Keratinocyte (primary cell): ENCODE results near the gene AUP1. TPM values are rescaled to one million over a fixed set of nuclear protein-coding genes. Genes with fewer than 3 reads are reported as not detected.

Experiments used
- DNase-seq: peaks from one replicate; pipeline ENCODE4 v3.0.0-alpha.2; 2011; ENCODE audit warnings: low read depth, missing footprints, low spot score
- FAIRE-seq: peaks from 2 replicates; lab custom pipeline; 2011; peaks lifted over from hg19 to GRCh38; lab: Jason Lieb, UNC
- H2AFZ ChIP-seq: 2 replicates; pipeline ENCODE4 v1.6.0; 2012; ENCODE audit warnings: low read length, control low read depth, inconsistent platforms; ENCODE audit not compliant: control insufficient read depth
- H3K27ac ChIP-seq: 2 replicates; pipeline ENCODE4 v1.5.1; 2011; ENCODE audit warnings: low read length; ENCODE audit not compliant: control insufficient read depth, insufficient read depth
- H3K27me3 ChIP-seq: 3 replicates; pipeline ENCODE4 v1.6.0; 2011; ENCODE audit warnings: low read length; ENCODE audit not compliant: control insufficient read depth, insufficient read depth; ENCODE audit errors: extremely low read depth
- H3K36me3 ChIP-seq, 2 experiments: 2 replicates in 1 of 2; 3 replicates in 1 of 2; pipeline ENCODE4 v1.5.1; 2011; ENCODE audit warnings: low read length in 2 of 2, mild to moderate bottlenecking in 1 of 2; ENCODE audit not compliant: control insufficient read depth in 2 of 2, insufficient read depth in 2 of 2; ENCODE audit errors: extremely low read depth in 1 of 2
- H3K4me1 ChIP-seq: 3 replicates; pipeline ENCODE4 v1.5.1; 2011; ENCODE audit warnings: low read length; ENCODE audit not compliant: control insufficient read depth, insufficient read depth; ENCODE audit errors: extremely low read depth
- H3K4me2 ChIP-seq: 3 replicates; pipeline ENCODE4 v1.6.0; 2011; ENCODE audit warnings: low read depth, low read length; ENCODE audit not compliant: control insufficient read depth, insufficient read depth; ENCODE audit errors: extremely low read depth
- H3K4me3 ChIP-seq, 3 experiments: fragments of 200-600 bp in 1 of 3; sonication (generic) in 1 of 3; 2 replicates in 2 of 3; 3 replicates in 1 of 3; pipeline ENCODE4 v1.5.1; 2011 to 2016; ENCODE audit warnings: low read length in 3 of 3, mild to moderate bottlenecking in 3 of 3, control low read depth in 2 of 3, inconsistent platforms in 1 of 3, low read depth in 1 of 3, mixed read lengths in 1 of 3, mixed run types in 1 of 3, moderate library complexity in 1 of 3; ENCODE audit not compliant: control insufficient read depth in 2 of 3, insufficient read depth in 2 of 3; ENCODE audit errors: extremely low read depth in 1 of 3
- H3K79me2 ChIP-seq: 2 replicates; pipeline ENCODE4 v1.6.0; 2012; ENCODE audit warnings: low read length; ENCODE audit not compliant: control insufficient read depth, insufficient read depth
- H3K9ac ChIP-seq: 3 replicates; pipeline ENCODE4 v1.6.0; 2011; ENCODE audit warnings: low read length; ENCODE audit not compliant: control insufficient read depth, insufficient read depth; ENCODE audit errors: extremely low read depth
- H3K9me1 ChIP-seq: 3 replicates; pipeline ENCODE4 v1.6.0; 2011; ENCODE audit warnings: low read length; ENCODE audit not compliant: control insufficient read depth, insufficient read depth; ENCODE audit errors: extremely low read depth
- H3K9me3 ChIP-seq: 2 replicates; pipeline ENCODE4 v1.5.1; 2012; ENCODE audit warnings: low read depth, low read length; ENCODE audit not compliant: control insufficient read depth
- H4K20me1 ChIP-seq: 3 replicates; pipeline ENCODE4 v1.6.0; 2011; ENCODE audit warnings: low read length; ENCODE audit not compliant: control insufficient read depth, insufficient read depth; ENCODE audit errors: extremely low read depth
- EZH2 ChIP-seq: IDR thresholded peaks from one replicate; pipeline ENCODE4 v1.6.1; 2012; ENCODE audit warnings: inconsistent platforms, mild to moderate bottlenecking, low read length, moderate library complexity
- dilution Hi-C: fragments of 300-500 bp; cut with MboI; formaldehyde crosslinking; loops from one replicate; pipeline ENCODE4 v1.7.0; 2020; ENCODE audit warnings: low sequenced_read_pairs; ENCODE audit not compliant: extremely low pct_ligation_motif_present
- polyA plus RNA-seq, 5 experiments: library from polyadenylated mRNA; depleted of rRNA in 3 of 5; stranded (reverse) in 3 of 5; stranded (forward) in 1 of 5; unstranded in 1 of 5; fragments of >200 nt; gene quantifications; 1 replicate in 1 of 5; 2 replicates in 3 of 5; 3 replicates in 1 of 5; pipeline versions ENCODE4 v1.2.1 to v1.2.3, GENCODE V29; 2011 to 2012; ENCODE audit warnings: missing spikeins in 2 of 5, low read depth in 1 of 5, low replicate concordance in 1 of 5
- TF ChIP-seq, protein P1 (sequence below), 3 experiments: IDR thresholded peaks in 1 of 3; conservative IDR thresholded peaks in 1 of 3; optimal IDR thresholded peaks in 1 of 3; 2 replicates in 2 of 3; 3 replicates in 1 of 3; pipeline versions ENCODE3 to v1.5.1; 2011; ENCODE audit warnings: low read length in 3 of 3, mild to moderate bottlenecking in 3 of 3, moderate library complexity in 2 of 3, control low read depth in 1 of 3, inconsistent platforms in 1 of 3; ENCODE audit not compliant: insufficient read depth in 2 of 3; ENCODE audit errors: extremely low read depth in 1 of 3

The AUP1 gene
- polyA plus RNA-seq, 1 donor (not counting 4 experiments of a cell fraction or from before 2014, with no cell fraction given): 94.9 TPM

DNA sequence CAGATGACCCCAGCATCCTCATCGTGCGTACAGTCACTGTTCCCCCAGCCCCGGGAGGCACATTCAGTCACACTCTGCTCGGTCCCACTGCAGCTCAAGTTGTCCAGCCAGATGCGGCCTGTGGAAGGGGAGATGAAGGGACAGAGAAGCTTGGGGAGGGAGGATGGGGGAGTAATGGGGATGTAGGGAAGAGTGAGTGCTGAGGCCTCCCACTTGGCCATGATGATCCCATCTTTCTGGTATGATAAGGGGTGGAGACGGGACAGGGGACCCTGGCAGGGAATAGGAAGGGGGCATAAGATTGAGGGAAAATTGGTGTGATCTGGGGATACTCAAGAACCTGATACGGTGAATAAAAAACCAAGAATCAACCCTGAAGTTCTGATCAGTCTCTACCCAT is 20.7 kb upstream of the AUP1 start:
- no peak overlapping the region for H2AFZ ChIP-seq
- dilution Hi-C loops: no loop called here
- H4K20me1 ChIP-seq: no peaks in the 10 kb centered on the region
- H3K4me2 ChIP-seq: no peak overlapping the region
- no peak overlapping the region for H3K9ac ChIP-seq
- peaks cover 12% of the 10 kb centered on the region for H3K27me3 ChIP-seq
- no peak overlapping the region for H3K4me3 ChIP-seq
- H3K79me2 ChIP-seq: no peaks in the 10 kb centered on the region
- H3K36me3 ChIP-seq: no peaks in the 10 kb centered on the region
- no peak overlapping the region for H3K27ac ChIP-seq
- no peaks in the 10 kb centered on the region for H3K9me1 ChIP-seq
- no peak for DNase-seq
- no peak for TF ChIP-seq EZH2
- TF ChIP-seq, protein P1, sequence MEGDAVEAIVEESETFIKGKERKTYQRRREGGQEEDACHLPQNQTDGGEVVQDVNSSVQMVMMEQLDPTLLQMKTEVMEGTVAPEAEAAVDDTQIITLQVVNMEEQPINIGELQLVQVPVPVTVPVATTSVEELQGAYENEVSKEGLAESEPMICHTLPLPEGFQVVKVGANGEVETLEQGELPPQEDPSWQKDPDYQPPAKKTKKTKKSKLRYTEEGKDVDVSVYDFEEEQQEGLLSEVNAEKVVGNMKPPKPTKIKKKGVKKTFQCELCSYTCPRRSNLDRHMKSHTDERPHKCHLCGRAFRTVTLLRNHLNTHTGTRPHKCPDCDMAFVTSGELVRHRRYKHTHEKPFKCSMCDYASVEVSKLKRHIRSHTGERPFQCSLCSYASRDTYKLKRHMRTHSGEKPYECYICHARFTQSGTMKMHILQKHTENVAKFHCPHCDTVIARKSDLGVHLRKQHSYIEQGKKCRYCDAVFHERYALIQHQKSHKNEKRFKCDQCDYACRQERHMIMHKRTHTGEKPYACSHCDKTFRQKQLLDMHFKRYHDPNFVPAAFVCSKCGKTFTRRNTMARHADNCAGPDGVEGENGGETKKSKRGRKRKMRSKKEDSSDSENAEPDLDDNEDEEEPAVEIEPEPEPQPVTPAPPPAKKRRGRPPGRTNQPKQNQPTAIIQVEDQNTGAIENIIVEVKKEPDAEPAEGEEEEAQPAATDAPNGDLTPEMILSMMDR (optimal IDR thresholded peaks at IDR 0.05 in 1 of 3, IDR thresholded peaks at IDR 0.05 in 1 of 3, conservative IDR thresholded peaks at IDR 0.05 in 1 of 3; ENCODE audit: extremely low read depth in 1 of 3, insufficient read depth in 2 of 3, low read length in 3 of 3): no peak
- peaks cover 12% of the 10 kb centered on the region for H3K4me1 ChIP-seq
- no peak for FAIRE-seq
- H3K9me3 ChIP-seq: no peaks in the 10 kb centered on the region

DNA sequence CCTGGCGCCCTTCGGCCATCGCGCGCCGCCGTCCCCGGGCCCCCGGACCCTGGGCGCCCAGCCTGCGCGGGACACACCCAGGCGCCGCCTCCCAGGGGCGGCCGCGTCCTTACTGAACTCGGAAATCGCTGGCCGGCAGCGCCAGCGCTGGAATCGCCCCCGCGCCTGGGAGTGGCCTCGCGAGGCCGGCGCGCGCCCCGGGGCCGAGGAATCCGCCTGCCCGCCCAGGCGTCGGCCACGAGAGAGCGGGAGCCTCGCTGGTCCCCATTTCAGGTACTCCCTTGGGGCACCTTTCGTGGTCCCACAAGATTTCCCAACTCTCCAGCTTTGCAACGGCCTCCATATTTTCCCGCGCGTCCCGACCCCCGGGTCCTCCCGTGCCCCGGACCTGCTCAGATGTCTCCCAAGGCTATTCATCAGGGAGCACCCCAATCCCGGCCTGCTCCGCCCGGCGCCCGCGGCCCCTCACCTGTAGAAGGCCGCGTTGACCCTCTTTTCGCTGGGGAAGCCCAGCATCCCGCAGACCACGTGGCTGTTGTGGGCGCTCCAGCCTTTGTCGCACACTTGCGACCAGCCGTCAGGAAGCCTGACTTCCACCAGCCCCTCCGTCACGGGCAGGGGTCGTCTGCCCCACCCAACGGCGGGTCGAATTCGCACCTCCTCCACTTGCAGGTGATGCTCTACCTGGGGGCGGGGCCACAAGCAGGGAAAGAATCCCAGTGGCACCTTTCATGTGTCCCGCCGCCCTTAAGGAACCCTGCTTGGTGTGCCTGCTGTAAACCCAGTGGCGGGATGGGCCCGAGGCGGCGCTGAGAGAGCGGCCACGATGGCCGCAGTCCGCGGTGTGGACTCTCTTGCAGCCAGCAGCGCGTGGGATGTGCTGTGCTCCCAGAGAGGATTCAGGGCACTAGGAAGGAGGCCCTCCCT is 19.7 kb upstream of the AUP1 start:
- Histone ChIP-seq H3K27me3 (peaks cover 2% of the 10 kb centered on the region), H3K9me3 (no peaks in the 10 kb centered on the region), H3K36me3 (no peaks in the 10 kb centered on the region), H3K79me2 (no peaks in the 10 kb centered on the region), H3K9ac (peak overlapping the region; percentile 56), H4K20me1 (no peaks in the 10 kb centered on the region), H3K4me2 (peak overlapping the region; percentile 87), H3K9me1 (no peaks in the 10 kb centered on the region), H3K4me3 (peak overlapping the region; percentile 39 to 70 (median 69)), H3K27ac (no peak overlapping the region), H2AFZ (peak overlapping the region; percentile 87), H3K4me1 (peaks cover 12% of the 10 kb centered on the region)
- dilution Hi-C loops: no loop called here
- peak; percentile 31 for TF ChIP-seq EZH2
- TF ChIP-seq, protein P1 (optimal IDR thresholded peaks at IDR 0.05 in 1 of 3, IDR thresholded peaks at IDR 0.05 in 1 of 3, conservative IDR thresholded peaks at IDR 0.05 in 1 of 3; ENCODE audit: extremely low read depth in 1 of 3, insufficient read depth in 2 of 3, low read length in 3 of 3): no peak
- no peak for FAIRE-seq
- no peak for DNase-seq
